CD4-positive, alpha-beta T cell treated with Interleukin-17A for 1 hour (primary cell): Measurements from ENCODE around the gene EEA1.
"Not testable (repeated sequence)": the region's sequence is repeated elsewhere in the genome, so short reads cannot be mapped to it uniquely, and the experiment has no call there.

Experiments
- DNase-seq: peaks from one replicate; pipeline ENCODE4 v3.0.0-alpha.2; 2020

EEA1 gene

DNA sequence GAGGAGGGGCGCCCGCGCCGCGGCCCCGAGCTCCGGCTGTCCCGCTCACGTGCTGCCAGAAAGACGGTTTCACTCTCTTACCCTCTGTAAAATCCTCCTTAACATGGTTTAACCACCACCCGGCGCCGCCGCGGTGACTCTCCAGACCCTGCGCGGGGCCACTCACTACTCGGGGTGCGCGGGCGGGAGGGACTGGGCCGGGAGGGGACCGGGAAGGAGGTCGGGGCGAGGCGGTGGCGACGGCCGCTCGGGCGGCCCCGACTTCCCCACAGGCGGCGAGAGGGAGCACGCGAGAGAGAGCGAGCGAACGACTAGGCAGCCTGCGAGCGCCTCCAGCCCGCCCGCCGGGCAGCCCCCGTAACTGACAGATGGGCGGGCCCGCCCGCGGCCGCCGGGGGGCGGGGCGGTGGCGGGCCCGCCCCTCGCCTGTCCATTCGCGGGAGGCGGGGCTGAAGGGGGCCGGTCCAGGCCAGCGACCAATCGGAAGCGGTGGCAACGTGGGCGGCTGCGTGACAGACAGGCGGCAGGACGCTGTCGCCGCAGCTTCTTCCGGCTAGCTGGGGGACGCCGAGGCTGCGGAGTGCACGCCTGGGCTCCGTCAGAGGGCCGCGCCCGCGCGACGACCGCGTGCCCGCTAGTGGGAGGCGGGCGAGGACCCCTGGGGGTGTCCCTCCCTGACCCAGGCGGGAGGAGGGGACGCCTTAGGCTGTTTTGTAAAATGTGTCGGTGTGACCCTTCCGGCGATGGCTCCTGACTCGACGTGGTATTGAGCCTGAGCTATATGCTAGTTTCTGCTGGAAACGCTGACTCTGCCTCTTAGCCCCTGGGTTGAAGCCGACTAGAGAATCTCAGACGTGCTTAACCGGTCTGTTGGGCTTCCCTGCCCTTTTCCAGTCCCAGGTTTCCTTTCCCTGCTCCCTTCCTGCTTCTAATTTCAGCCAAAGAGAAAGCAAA, at the start of gene EEA1:
EEA1 (minus strand) TSS at position 334 of the 954 bp plus-strand sequence; CDS start at position 105, 229 bp downstream.
- peak; percentile 96 for DNase-seq

DNA sequence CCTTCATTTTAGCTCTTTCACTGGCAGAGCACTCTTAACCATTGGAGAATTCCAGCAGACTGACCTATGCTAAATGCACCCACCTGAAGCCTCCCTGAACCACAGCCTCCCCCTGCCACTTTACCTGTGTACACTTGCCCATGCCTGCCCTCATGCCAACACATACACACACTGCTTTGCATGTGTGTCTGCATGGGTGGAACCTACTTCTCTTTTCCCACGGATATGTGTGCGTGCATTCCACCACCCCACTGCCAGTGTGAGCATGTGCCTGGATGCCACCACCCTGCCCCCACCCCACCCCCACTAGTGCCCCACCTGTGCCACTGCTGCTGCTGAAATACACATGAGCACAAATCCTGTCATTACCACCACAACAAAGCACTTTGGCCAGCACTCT, 49.5 kb upstream of the EEA1 start:
- DNase-seq = no peak

DNA sequence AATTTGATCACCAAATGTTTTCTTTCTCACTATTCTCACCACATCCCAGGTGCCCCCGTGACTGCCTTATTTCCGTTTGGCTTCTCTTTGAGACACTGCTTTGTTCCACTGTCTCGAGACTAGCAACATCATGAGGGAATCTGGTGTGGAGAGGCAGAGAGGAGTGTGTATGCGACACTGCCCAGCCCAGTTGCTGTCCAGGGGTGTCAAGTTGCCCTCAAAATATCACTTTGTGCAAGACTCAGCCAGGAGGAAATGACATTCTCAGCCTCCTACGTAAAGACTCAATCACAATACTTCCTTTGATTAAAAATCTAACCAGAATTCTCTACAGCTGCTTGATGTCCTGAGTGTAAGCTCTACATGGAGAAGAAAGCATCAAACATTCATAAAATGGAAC, 48.2 kb upstream of the EEA1 start:
- no peak for DNase-seq

DNA sequence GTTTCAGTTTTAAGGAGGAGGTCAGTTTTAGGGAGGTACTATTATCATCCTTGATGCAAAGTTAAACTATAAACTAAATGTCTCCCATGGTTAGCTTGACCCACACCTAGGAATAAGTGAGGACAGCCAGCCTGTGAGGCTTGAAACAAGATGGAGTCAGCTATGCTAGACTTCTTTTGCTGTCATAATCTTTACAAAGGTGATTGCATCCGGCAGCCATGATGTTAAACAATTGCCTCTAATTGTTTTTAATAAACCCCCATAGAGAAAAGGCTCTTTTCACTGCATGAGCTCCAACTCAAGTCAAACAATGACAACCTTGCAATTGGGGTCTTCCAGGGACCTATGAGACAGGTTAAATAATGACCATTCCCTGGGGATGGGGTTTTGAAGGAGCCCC, 45.7 kb upstream of the EEA1 start:
- DNase-seq = no peak

DNA sequence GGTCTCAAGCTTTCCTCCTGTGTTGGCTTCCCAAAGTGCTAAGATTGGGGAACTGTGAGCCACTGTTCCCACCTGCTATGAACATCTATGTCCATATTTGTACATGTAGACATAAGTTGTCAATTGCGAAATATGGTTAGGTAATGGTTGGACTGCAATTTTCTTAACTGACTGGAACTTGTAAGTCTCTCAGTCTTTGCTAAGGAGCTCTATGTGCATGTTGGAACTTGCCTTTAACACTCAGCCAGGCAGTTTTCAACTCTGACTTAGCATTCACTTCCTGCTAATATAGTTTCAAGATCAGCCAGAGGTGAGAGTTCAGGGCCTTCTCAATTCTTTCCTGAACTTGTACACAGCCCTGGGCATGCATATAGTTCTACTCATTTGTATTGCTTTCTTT, 44.5 kb upstream of the EEA1 start:
- no peak for DNase-seq

DNA sequence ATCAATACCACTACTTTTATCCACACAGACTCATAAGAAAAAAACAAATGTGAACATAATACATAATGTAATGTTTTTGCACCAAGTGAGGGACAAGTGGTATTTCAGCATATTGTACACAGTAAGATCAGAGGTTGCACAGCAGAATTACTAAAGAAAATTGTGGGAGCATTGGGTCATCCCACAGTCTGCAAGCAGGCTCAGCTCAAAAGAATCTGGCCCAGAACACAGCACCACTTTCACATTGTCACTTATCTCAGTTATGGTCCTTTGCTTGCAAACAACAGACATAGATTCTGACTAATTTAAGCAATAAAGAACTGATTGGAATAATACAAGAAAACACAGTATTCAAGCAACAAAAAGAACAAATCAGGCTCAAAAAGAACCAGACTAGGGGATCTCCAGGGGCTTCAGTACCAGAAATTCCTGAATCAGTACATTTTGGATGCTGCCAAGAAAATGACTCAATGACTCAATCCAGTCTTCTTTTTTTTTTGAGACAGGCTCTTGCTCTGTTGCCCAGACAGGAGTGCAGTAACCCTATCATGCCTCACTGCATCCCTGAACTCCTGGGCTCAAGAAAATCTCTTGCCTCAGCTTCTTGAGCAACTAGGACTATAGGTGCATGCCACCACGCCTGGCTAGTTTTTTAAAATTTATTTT, 42.9 kb upstream of the EEA1 start:
- no peak for DNase-seq

DNA sequence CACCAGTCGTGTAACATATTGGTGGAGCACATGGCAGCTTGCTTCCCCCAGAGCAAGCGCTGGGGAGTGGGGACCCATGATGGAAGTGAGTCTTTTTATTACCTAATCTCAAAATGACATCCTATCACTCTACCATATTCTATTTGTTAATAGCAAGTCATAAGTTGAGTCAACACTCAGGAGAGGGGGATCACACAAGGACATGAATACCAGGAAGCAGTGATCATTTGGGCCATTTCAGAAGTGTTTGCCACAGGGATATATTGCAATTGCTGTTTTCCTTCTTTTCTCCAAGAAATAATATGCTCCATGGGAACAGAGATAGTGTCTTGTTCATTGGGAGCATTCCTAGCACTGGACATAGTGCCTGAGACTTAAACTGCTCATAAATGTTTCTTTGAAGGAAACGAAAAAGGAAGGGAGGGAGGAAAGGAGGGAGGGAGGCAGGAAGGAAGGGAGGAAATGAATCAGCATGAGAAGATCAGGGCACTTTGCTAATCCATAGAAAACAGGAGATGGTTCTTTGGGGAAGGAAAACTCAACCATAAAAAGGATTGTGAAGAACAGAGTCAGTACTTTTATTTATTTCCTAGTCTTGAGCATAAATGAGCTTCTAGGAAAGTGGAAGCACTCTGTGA, 39.2 kb upstream of the EEA1 start:
- no peak for DNase-seq

DNA sequence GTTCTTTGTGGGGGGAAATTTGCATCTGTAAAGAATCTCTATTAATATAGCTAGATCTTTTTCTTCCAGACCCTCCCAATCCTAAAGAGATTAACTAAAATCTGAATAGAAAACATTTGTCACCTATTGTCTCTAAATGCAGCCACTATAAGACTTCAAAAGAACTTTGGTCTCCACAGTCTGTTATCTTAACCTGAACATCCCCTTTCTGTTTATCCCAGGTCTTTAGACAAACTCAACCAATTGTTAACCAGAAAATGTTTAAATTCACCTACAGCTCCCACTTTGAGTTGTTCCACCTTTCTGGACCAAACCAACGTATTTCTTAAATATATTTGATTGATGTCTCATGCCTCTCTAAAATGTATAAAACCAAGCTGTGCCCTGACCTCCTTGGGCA, 35.3 kb upstream of the EEA1 start:
- not testable (repeated sequence) for DNase-seq

DNA sequence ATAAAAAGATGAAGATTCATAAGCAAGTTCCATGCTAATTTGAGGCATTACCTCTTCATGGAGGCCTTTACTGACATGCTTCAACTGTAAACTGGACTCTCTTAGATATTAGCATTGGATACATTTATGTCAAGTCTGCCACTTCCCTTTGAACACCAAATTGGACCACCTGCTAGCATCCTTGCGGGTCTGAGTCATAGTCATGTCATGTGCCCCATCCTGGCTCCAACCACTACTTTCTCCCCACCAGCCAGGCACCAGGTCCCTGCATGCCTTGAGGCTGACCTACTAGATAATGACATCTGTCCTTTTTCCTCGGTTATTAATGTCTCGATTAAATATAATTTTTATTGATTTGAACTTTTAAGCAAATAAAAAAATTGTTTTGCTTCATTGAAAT, 32.9 kb upstream of the EEA1 start:
- DNase-seq = no peak

DNA sequence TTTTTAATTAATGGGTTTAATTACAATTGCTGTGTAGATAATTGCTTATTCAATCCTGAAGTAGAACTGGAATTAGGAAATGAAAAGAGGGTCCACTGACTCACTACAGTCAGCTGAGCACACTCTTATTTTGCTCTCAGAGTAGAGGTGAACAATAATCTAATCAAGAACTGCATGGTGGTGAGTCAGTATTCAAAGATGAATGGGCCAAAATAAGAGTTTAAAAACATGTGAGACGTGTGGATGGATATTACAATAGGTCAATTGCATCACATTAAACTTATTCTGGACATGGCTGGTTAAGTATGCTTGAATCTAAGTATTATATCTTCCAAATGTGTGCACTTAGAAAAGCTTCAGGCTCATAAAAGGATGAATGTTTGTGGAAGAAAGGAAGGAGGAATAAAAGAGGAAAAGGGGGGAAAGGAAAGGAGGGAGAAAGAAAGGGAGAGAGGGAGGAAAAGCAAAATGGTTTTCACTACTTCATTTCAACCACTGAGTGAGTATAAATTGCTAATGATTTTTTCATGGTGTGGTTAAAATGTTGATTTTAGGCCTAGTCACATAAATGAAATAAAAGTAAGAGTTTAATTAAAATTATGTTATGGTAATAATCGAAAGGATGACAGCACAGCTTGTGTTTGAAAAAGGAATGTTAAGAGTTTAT, 27.0 kb upstream of the EEA1 start:
- no peak for DNase-seq

DNA sequence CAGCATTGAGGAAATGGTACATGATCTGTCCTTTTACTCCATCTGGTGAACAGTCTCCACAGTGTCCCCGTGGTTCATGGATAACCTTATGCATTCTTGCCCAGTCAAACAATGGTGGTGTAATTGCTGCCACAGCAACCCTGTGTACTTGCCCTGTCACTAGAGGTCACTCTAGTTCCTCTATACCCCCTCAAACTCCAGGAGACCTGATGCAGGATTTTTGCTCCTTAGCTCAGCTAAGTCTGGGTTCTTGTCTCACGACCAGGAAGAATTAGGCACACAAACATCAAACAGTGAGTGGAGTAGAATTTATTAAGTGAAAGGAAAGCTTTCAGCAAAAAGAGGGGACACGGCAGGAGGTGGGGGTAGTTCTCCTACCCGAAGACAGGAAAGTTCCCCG, 24.7 kb upstream of the EEA1 start:
- no peak for DNase-seq

DNA sequence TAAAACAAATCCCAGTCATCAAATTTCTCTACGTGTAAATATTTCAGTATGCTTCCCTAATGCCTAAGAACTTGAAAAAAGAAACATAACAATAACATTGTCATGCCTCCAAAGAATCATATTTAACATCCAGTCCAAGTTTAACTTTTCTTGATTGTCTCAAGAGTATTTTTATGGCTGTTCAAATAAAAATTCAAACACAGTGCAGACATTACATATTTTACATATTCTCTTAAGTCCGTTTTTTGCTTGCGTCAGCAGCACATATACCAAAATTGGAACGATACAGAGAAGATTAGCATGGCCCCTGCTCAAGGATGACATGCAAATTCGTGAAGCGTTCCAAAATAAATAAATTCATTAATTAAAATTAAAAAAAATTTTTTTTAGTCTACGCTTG, 23.3 kb upstream of the EEA1 start:
- DNase-seq = no peak

DNA sequence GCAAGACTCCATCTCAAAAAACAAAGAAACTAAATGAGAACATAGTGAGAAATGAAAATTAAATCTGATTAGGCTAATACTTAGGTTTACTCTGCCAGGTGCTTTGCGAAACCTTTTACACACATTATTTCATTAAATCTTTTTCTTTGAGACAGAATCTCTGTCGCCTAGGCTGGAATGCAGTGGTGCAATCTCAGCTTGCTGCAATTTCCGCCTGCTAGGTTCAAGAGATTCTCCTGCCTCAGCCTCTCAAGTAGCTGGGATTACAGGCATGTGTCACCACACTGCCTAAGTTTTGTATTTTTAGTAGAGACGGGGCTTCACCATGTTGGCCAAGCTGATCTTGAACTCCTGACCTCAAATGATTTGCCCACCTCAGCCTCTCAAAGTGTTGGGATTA, 21.9 kb upstream of the EEA1 start:
- DNase-seq = no peak

DNA sequence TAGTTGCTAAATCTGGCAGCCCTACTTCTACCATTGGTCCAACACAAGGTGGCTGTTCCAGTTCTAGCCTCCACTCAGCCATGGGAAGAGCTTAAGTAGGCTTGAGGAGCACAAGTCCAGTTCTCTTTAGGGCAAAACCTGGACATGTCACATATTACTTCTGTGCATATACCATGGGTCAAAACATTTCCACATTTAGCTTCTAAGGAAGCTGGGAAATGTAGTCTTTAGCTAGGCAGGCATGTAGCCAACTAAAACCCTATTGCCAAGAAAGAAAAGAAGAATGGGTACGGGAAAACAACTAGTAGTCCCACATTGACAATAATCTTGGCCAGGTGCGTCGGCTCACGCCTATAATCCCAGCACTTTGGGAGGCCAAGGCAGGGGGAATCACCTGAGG, 20.9 kb upstream of the EEA1 start:
- DNase-seq = no peak

DNA sequence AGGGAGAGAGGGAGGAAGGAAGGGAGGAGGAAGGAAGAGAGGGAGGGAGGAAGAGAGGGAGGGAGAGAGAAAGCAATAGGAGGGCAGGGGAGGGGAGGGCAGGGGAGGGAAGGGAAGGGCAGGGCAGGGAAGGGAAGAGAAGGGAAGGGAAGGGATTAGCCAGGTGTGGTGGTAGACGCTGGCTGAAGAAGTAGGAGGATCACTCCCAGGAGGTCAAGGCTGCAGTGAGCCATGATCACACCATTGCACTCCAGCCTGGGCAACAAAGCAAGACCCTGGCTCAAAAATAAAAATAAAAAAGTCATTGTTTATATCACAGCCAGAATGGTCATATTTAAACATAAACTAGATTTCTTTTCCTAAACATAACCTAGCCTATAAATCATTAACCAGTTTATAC, 20.4 kb upstream of the EEA1 start:
- DNase-seq = no peak

DNA sequence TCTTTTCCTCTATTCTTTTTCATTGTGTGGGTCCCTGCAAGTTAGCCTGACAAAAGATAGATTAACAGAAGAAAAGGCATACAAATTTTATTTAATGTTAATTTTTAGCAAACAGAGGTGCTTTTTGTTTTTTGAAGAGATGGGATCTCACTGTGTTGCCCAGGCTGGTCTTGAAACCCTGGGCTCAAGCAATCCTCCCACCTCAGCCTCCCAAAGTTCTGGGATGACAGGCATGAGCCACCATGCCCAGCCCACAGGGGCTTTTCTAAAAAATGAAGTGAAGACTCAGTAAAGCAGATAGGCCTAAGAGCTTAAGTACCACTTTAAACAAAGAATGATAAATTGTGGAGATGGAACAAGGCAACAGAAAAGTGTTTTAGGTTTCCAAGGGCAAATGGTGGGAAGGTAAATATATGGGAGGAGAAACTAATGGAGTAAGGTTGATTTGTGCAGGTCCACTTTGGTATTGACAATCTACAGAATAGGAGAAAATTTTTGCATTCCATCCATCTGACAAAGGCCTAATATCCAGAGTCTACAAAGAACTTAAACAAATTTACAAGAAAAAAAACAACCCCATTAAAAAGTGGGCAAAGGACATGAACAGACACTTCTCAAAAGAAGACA, 18.6 kb upstream of the EEA1 start:
- DNase-seq = no peak

DNA sequence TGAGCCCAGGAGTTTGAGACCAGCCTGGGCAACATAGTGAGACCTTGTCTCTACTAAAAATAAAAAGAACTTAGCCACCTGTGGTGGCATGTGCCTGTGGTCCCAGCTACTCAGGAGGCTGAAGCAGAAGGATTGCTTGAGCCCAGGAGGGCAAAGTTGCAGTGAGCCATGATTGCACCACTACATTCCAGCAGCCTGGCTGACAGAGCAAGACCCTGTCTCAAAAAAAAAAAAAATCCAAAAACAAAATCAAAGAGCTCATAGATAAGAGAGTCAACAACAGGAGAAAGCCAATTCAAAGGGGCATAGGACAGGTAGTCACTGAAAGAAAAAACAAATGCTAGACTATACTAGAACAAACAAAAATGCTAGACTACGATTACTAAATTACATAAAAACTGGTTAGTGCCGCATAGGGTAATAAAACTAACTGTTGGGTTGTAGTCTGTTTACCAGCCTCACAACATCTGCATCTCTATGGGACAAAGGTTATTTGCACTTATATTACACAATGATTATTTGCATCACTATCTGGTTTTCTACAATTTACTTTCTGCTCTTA, 16.6 kb upstream of the EEA1 start:
- DNase-seq = no peak

DNA sequence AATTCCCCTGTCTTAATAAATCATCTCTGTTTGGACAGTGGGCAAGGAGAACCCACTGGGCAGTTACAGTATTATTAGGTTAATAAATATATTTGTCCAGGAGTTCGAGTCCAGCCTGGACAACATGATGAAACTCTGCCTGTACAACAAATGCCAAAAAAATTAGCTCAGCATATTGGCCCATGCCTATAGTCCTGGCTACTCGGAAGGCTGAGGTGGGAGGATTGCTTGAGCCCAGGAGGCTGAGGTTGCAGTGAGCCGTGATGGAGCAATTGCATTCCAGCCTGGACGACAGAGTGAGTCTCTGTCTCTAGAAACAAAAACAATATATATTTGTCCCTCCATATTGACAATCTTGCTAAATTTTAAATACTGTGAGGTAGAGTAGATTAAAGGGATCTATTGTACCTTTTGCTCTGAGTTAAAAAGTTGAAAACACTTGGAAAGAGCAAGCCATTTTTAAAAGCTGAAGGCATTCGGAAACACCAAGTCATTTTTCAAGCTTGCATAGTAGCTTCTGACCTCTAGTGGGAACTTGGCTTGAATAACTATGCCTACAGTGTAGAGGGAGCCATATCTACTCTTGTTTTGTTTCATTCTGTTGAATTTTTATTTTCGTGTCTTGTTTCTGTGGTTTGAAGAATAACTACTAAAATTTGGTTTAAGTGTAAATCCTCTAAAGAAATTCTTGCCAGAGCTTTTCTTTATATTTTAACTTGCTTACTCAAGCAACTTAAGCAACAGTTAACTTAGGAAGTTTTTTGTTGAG, 14.6 kb upstream of the EEA1 start:
- no peak for DNase-seq

DNA sequence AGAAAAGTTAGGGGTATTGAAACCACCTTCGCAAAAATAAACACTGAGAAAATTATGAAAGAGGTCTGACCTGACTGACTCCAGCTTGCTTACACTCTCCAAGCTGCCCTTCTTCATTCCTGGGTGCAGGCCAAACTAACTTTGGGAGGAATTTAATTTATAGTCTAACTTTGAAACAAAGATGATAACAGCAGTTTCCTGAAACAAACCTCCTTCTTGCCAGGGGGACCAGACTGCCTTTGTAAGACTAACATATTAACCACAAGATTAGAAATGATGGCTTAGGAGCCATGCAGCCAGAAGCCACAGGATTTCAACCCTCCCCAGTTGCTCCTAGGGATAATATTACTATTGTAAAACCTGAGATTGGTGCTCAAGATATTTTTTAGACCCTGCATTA, 13.8 kb upstream of the EEA1 start:
- no peak for DNase-seq

DNA sequence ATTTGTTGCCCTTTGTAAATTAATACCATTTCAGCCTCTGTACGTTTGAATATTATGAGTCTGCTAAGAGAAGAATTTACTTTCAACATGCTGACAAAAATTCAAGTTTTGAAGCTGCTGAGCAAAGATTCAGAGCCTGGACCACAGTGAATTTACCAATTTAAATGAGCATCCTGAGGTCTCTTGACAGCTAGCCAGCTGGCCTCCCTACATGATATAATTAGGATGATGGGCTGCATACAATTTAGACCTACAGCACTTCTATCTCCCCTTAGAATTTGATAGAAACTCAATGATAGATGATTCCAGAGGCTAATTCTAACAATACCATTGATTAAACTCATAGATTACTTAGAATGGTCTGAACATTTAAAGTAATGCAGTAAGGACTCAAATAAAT, 10.0 kb upstream of the EEA1 start:
- DNase-seq = no peak

DNA sequence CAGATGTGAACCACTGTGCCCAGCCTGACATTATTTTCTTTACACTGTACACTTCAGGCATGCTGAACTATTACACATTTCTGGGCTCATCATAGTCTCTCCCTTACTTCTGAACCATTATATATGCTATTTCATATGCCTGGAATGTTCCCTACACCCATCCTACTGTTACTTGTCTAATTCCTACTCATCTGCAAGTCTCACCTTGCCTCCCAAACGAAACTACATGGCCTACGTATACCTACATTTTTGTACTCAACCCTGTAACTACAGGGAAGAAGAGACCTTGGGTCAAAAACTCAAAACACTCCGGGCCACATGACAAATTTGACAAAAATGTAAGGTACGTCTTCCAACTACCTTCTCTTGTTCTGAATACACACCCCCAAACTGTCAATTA, 9.5 kb upstream of the EEA1 start:
- no peak for DNase-seq

DNA sequence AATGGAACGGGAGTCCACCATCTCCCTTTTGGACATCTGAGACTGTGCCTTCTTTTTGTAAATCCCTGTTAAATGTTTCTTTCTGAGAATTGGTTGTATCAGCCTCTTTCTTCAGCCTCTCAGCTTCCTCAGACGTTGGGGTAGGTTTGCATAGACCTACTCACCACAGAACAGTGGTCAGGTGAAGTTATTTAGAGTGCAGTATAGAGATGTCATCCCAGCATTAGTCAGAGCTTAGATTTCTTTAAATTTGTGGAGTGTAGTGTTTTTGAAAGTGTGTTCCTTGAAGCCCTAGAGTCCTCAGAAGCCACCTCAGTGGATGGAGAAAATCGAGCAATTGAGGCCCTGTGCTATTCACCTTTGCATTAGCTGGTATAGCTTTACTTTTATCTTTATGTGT, 8.9 kb upstream of the EEA1 start:
- no peak for DNase-seq
